HT1080 (cell line): ENCODE measurements around the gene CDCA4. TPM values are rescaled to one million over a fixed set of nuclear protein-coding genes. Genes with fewer than 3 reads are reported as not detected.

ENCODE experiments used
- DNase-seq: peaks from one replicate; pipeline ENCODE4 v3.0.0-alpha.2; 2015; ENCODE audit warnings: low read depth
- total RNA-seq: library from RNA; depleted of rRNA; stranded (reverse); fragments of >200 nt; shearing (Covaris generic); gene quantifications from 2 replicates; pipeline ENCODE4 v1.2.3, GENCODE V29; 2014

The CDCA4 gene
- total RNA-seq, 1 experiment from 2014 or later, result 87.9 TPM

- no peak for DNase-seq
These were observed 38.4 kb upstream of the CDCA4 start for GRCh38 chr14:105059035-105059924.

GRCh38 chr14:105058521-105059034, 37.7 kb upstream of the CDCA4 start:
- no peak for DNase-seq

GRCh38 chr14:105056303-105056831, 35.5 kb upstream of the CDCA4 start:
- no peak for DNase-seq

GRCh38 chr14:105055736-105056302, 34.9 kb upstream of the CDCA4 start:
- no peak for DNase-seq

GRCh38 chr14:105055334-105055733, 34.5 kb upstream of the CDCA4 start:
- DNase-seq, result no peak

GRCh38 chr14:105053996-105054395, 33.1 kb upstream of the CDCA4 start:
- DNase-seq, result no peak

GRCh38 chr14:105053421-105053820, 32.5 kb upstream of the CDCA4 start:
- no peak for DNase-seq

GRCh38 chr14:105052110-105052458, 31.2 kb upstream of the CDCA4 start:
- no peak for DNase-seq

GRCh38 chr14:105051182-105052109, 30.6 kb upstream of the CDCA4 start:
- DNase-seq, result no peak

GRCh38 chr14:105050551-105050897, 29.6 kb upstream of the CDCA4 start:
- no peak for DNase-seq

GRCh38 chr14:105049753-105050550, 29.1 kb upstream of the CDCA4 start:
- DNase-seq, result no peak

- DNase-seq, result no peak
These were observed 26.6 kb upstream of the CDCA4 start for GRCh38 chr14:105047283-105048016.

GRCh38 chr14:105046891-105047282, 26.0 kb upstream of the CDCA4 start:
- no peak for DNase-seq

GRCh38 chr14:105045710-105046326, 24.9 kb upstream of the CDCA4 start:
- peak; percentile 85 for DNase-seq

GRCh38 chr14:105043641-105044040, 22.8 kb upstream of the CDCA4 start:
- no peak for DNase-seq

- DNase-seq, result no peak
These were observed 21.9 kb upstream of the CDCA4 start for GRCh38 chr14:105042813-105043212.

GRCh38 chr14:105041841-105042765, 21.2 kb upstream of the CDCA4 start:
- peak; percentile 30 for DNase-seq

GRCh38 chr14:105039458-105040205, 18.7 kb upstream of the CDCA4 start:
- no peak for DNase-seq
